Mesendoderm (in vitro differentiated cells): Measurements from ENCODE around the gene GJA4.

Experiments
- DNase-seq: peaks from one replicate; pipeline ENCODE4 v3.0.0; 2013
- H2AK5ac ChIP-seq: 2 replicates; pipeline ENCODE4 v1.6.1; 2013; ENCODE audit warnings: low read length, inconsistent platforms
- H2BK120ac ChIP-seq: 2 replicates; pipeline ENCODE4 v1.6.1; 2013; ENCODE audit warnings: low read depth, mild to moderate bottlenecking, low read length, moderate library complexity, mixed read lengths
- H2BK15ac ChIP-seq: replicated peaks from 2 replicates; pipeline ENCODE4 v1.6.1; 2013; ENCODE audit warnings: low read depth, mild to moderate bottlenecking, moderate library complexity
- H2BK5ac ChIP-seq: 2 replicates; pipeline ENCODE4 v1.6.1; 2013; ENCODE audit warnings: low read length, inconsistent platforms
- H3K18ac ChIP-seq: 2 replicates; pipeline ENCODE4 v1.6.1; 2013; ENCODE audit warnings: mild to moderate bottlenecking, low read length, mixed read lengths
- H3K23ac ChIP-seq: one replicate; pipeline ENCODE4 v1.6.1; 2013; ENCODE audit warnings: low read length
- H3K27ac ChIP-seq: 2 replicates; pipeline ENCODE4 v1.5.1; 2013; ENCODE audit warnings: low read depth, mild to moderate bottlenecking, inconsistent platforms, low read length, moderate library complexity
- H3K27me3 ChIP-seq: 2 replicates; pipeline ENCODE4 v1.6.1; 2013; ENCODE audit warnings: low read length, control low read depth, mild to moderate bottlenecking, inconsistent platforms; ENCODE audit not compliant: insufficient read depth, poor library complexity
- H3K36me3 ChIP-seq: 2 replicates; pipeline ENCODE4 v1.6.1; 2013; ENCODE audit warnings: low read length, inconsistent platforms; ENCODE audit not compliant: control insufficient read depth, insufficient read depth
- H3K4ac ChIP-seq: one replicate; pipeline ENCODE4 v1.6.1; 2013; ENCODE audit warnings: low read depth, mild to moderate bottlenecking, low read length, moderate library complexity
- H3K4me1 ChIP-seq: 2 replicates; pipeline ENCODE4 v1.6.1; 2013; ENCODE audit warnings: low read depth, low read length, inconsistent platforms; ENCODE audit not compliant: control insufficient read depth
- H3K4me2 ChIP-seq: 2 replicates; pipeline ENCODE4 v1.6.1; 2013; ENCODE audit warnings: low read length
- H3K4me3 ChIP-seq: 2 replicates; pipeline ENCODE4 v1.5.1; 2013; ENCODE audit warnings: mild to moderate bottlenecking, low read length
- H3K56ac ChIP-seq: one replicate; pipeline ENCODE4 v1.6.1; 2013; ENCODE audit warnings: low read length
- H3K79me1 ChIP-seq: 2 replicates; pipeline ENCODE4 v1.6.1; 2013; ENCODE audit warnings: low read length, inconsistent platforms
- H3K79me2 ChIP-seq: 2 replicates; pipeline ENCODE4 v1.6.1; 2013; ENCODE audit warnings: mild to moderate bottlenecking, low read length; ENCODE audit not compliant: control insufficient read depth, insufficient read depth
- H3K9ac ChIP-seq: 2 replicates; pipeline ENCODE4 v1.6.1; 2013; ENCODE audit warnings: low read length, inconsistent platforms
- H4K5ac ChIP-seq: one replicate; pipeline ENCODE4 v1.6.1; 2013; ENCODE audit warnings: low read length
- H4K8ac ChIP-seq: one replicate; pipeline ENCODE4 v1.6.1; 2013; ENCODE audit warnings: low read depth, mild to moderate bottlenecking, control low read depth, low read length, moderate library complexity
- WGBS: extraction: QIAGEN DNeasy Blood & Tissue Kit; methylation state at CpG from one replicate; pipeline ENCODE4 v1.1.7; 2013; ENCODE audit warnings: low lambda C conversion rate, missing lambda C conversion rate; ENCODE audit not compliant: insufficient coverage; ENCODE audit errors: extremely low coverage; 5-methylcytosine and 5-hydroxymethylcytosine counted together

GJA4 gene

GRCh38 chr1:34746785-34747637, 45.8 kb upstream of the GJA4 start:
- H3K18ac ChIP-seq: no peak overlapping the region
- no peak overlapping the region for H3K4me3 ChIP-seq
- H3K9ac ChIP-seq: no peak overlapping the region
- H2BK5ac ChIP-seq: no peak overlapping the region
- H2AK5ac ChIP-seq: no peak overlapping the region
- DNase-seq: no peak
- H4K8ac ChIP-seq: no peak overlapping the region
- peaks cover 13% of the 10 kb centered on the region for H3K4me1 ChIP-seq
- H3K56ac ChIP-seq: no peak overlapping the region
- no peak overlapping the region for H4K5ac ChIP-seq
- H3K27me3 ChIP-seq: no peaks in the 10 kb centered on the region
- no peak overlapping the region for H3K27ac ChIP-seq
- no peaks in the 10 kb centered on the region for H3K79me2 ChIP-seq
- no peak overlapping the region for H3K4ac ChIP-seq
- H3K79me1 ChIP-seq: no peaks in the 10 kb centered on the region
- H3K23ac ChIP-seq: no peak overlapping the region
- WGBS: no CpG with 5 or more reads among the region's 18 CpGs
- H3K36me3 ChIP-seq: no peaks in the 10 kb centered on the region
- no peak overlapping the region for H2BK120ac ChIP-seq
- H2BK15ac ChIP-seq: no peak overlapping the region
- no peak overlapping the region for H3K4me2 ChIP-seq

- DNase-seq: no peak
- Histone ChIP-seq H2BK5ac (no peak overlapping the region), H3K4me2 (no peak overlapping the region), H3K79me1 (no peaks in the 10 kb centered on the region), H3K36me3 (no peaks in the 10 kb centered on the region), H2BK120ac (no peak overlapping the region), H3K27me3 (no peaks in the 10 kb centered on the region), H3K18ac (no peak overlapping the region), H3K79me2 (no peaks in the 10 kb centered on the region), H4K8ac (no peak overlapping the region), H2AK5ac (no peak overlapping the region), H3K4me1 (peaks cover 13% of the 10 kb centered on the region), H3K4me3 (no peak overlapping the region), H4K5ac (no peak overlapping the region), H3K4ac (no peak overlapping the region), H3K9ac (no peak overlapping the region), H3K23ac (no peak overlapping the region), H2BK15ac (no peak overlapping the region), H3K27ac (no peak overlapping the region), H3K56ac (no peak overlapping the region)
- no CpG with 5 or more reads among the region's 6 CpGs for WGBS
These were observed 45.2 kb upstream of the GJA4 start for GRCh38 chr1:34747638-34747941.

- H3K4me2 ChIP-seq: no peak overlapping the region
- no peak overlapping the region for H2BK5ac ChIP-seq
- H3K23ac ChIP-seq: no peak overlapping the region
- DNase-seq: peak; percentile 92
- no peak overlapping the region for H3K18ac ChIP-seq
- H4K5ac ChIP-seq: no peak overlapping the region
- no peaks in the 10 kb centered on the region for H3K79me1 ChIP-seq
- no peak overlapping the region for H4K8ac ChIP-seq
- no peak overlapping the region for H3K9ac ChIP-seq
- H3K27me3 ChIP-seq: no peaks in the 10 kb centered on the region
- H2AK5ac ChIP-seq: no peak overlapping the region
- H3K56ac ChIP-seq: no peak overlapping the region
- no peaks in the 10 kb centered on the region for H3K79me2 ChIP-seq
- H2BK120ac ChIP-seq: no peak overlapping the region
- H3K27ac ChIP-seq: peak overlapping the region; percentile 22
- no peak overlapping the region for H2BK15ac ChIP-seq
- H3K4ac ChIP-seq: no peak overlapping the region
- no peaks in the 10 kb centered on the region for H3K36me3 ChIP-seq
- no CpG with 5 or more reads among the region's 8 CpGs for WGBS
- H3K4me1 ChIP-seq: peaks cover 13% of the 10 kb centered on the region
- H3K4me3 ChIP-seq: no peak overlapping the region
These were observed 42.8 kb upstream of the GJA4 start for GRCh38 chr1:34749992-34750391.

- no peak overlapping the region for H3K18ac ChIP-seq
- H4K8ac ChIP-seq: no peak overlapping the region
- no peak overlapping the region for H3K4ac ChIP-seq
- peak overlapping the region; percentile 54 for H2BK5ac ChIP-seq
- H2BK15ac ChIP-seq: no peak overlapping the region
- no peak overlapping the region for H3K4me3 ChIP-seq
- no peaks in the 10 kb centered on the region for H3K27me3 ChIP-seq
- DNase-seq: no peak
- no peak overlapping the region for H2BK120ac ChIP-seq
- no peaks in the 10 kb centered on the region for H3K79me2 ChIP-seq
- WGBS: no CpG with 5 or more reads among the region's 5 CpGs
- no peak overlapping the region for H3K56ac ChIP-seq
- no peaks in the 10 kb centered on the region for H3K36me3 ChIP-seq
- H3K9ac ChIP-seq: no peak overlapping the region
- H4K5ac ChIP-seq: no peak overlapping the region
- H3K23ac ChIP-seq: no peak overlapping the region
- H3K4me2 ChIP-seq: no peak overlapping the region
- peak overlapping the region; percentile 22 for H3K27ac ChIP-seq
- H3K4me1 ChIP-seq: peaks cover 13% of the 10 kb centered on the region
- H2AK5ac ChIP-seq: peak overlapping the region; percentile 9
- H3K79me1 ChIP-seq: no peaks in the 10 kb centered on the region
These were observed 42.2 kb upstream of the GJA4 start for GRCh38 chr1:34750610-34751009.

GRCh38 chr1:34753163-34753562, 39.6 kb upstream of the GJA4 start:
- no peak overlapping the region for H3K23ac ChIP-seq
- H3K79me2 ChIP-seq: no peaks in the 10 kb centered on the region
- H2BK15ac ChIP-seq: no peak overlapping the region
- H3K27me3 ChIP-seq: no peaks in the 10 kb centered on the region
- H2BK120ac ChIP-seq: no peak overlapping the region
- no peak overlapping the region for H3K56ac ChIP-seq
- peaks cover 13% of the 10 kb centered on the region for H3K4me1 ChIP-seq
- no peaks in the 10 kb centered on the region for H3K36me3 ChIP-seq
- no peaks in the 10 kb centered on the region for H3K79me1 ChIP-seq
- no peak overlapping the region for H3K4ac ChIP-seq
- no peak overlapping the region for H2BK5ac ChIP-seq
- H3K4me2 ChIP-seq: no peak overlapping the region
- H3K4me3 ChIP-seq: no peak overlapping the region
- H4K5ac ChIP-seq: no peak overlapping the region
- H2AK5ac ChIP-seq: no peak overlapping the region
- no peak for DNase-seq
- no peak overlapping the region for H3K27ac ChIP-seq
- no peak overlapping the region for H3K9ac ChIP-seq
- H3K18ac ChIP-seq: no peak overlapping the region
- no CpG with 5 or more reads among the region's 3 CpGs for WGBS
- no peak overlapping the region for H4K8ac ChIP-seq
